GM21367 (cell line): ENCODE measurements around the gene MACROH2A1.

ENCODE experiments used
- ATAC-seq: cut with Tn5 transposase; IDR thresholded peaks from one replicate; pipeline ENCODE4 v1.9.1; 2021; ENCODE audit not compliant: unreplicated experiment

MACROH2A1 gene

DNA sequence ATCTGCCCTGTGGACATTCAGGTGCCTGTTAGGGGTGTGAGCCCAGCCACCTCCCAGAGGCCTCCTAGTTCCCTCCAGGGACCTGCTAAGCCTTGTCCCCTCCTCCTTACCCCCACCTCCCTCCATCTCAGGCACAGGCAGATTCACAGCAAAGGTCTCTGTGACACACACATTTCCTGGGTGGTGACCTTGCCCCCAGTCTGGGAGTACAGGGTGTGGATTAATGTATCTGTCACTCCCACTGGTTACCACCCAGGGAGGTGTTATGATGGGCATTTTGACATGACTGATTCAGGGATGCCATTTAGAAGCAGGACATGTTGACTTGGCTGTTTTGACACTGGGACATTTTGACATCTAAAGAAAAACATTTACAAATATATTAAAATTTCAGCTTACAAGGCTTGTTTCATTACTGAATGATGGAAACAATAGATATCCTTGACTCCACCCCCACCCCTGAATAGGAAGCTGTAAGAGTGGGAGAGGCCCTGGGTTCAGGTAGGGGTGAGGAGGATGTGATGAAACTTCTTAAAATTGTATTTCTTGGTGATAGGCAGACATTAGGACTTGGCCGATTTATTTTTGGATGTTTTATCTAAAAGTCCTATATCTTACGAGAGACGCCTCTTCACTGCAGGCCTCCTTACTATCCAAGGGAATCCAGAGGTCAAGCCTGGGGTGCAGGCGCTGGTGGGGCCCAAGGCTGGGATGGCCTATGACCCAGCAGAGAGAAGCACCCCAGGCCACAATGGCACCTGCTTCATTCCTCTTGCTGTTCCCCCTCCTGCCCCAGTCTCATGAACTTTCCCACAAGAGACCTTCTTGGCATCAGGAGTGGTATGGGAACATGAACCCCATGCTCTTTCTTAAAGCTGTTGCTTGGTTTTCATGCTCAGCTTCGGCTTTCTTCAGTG, 101.9 kb downstream of the MACROH2A1 start:
- ATAC-seq, result no peak

DNA sequence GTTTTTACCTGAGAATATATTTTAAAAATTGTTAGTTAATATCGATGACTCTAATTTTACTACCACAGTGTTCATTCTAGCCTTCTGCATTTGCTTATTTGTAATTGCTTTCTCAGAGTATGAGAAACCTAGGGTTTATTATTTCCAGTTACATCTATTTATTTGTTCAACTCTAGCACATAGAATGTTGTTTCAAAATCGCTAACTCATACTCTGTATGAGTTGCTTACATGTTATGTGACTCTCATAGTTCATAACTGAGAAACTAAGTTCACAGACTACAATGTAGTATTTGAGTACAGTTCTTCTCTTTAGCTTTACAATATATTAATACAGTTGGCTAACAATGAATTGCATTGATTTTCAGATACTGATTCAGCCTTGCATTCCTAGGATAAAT, 103.2 kb downstream of the MACROH2A1 start:
- no peak for ATAC-seq

DNA sequence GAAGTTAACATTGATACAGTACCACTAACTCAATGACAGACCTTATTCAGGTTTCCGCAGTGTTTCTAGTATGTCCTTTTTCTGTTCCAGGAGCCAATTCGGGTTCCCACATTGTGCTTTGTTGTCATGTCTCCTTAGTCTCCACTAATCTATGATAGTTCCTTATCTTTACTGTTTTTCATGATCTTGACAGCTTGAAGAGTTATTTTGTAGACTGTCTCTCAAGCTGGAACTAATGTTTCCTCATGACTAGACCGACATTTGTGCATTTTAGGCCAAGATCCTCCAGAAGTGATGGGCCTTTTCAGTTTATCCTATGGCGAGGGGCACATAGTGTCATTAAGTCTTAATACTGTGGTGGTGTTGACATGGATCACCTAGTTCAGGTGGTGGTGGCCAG, 104.2 kb downstream of the MACROH2A1 start:
- no peak for ATAC-seq

DNA sequence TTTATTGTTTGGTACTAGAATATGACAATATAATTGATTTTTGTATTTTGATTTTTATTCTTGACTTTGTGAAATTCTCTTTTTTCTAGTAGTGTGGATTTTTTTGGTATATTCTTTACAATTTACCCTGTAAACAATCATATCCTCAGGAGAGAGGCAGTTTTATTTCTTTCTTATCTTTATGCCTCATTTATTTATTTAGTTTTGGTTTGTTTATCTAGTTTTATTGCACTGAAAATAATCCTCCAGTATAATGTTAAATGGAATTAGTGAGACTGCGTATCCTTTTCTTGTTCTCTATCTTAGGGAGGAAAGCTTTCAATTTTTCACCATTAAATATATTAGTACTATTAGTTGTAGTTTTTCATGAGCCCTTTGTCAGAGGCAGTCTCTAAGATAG, 109.4 kb downstream of the MACROH2A1 start:
- no peak for ATAC-seq

DNA sequence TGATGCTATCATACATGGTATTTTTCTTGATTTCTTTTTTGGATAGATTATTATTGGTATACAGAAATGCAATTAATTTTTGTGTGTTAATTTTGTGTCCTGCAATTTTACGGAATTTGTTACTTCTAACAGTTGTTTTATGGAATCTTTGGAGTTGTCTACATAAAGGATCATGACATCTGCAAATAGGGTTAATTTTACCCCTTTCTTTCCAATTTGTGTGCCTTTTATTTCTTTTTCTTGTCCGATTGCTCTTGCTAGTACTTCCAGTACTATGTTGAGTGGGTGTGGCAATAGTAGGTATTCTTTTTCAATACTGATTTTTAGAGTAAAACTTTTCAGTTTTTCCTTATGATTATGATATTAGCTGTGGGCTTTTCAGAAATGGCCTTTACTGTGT, 111.5 kb downstream of the MACROH2A1 start:
- ATAC-seq, result no peak
